T follicular helper cell (primary cell): ENCODE measurements around the gene ZEB2.
"Not testable (repeated sequence)": the region's sequence is repeated elsewhere in the genome, so short reads cannot be mapped to it uniquely, and the experiment has no call there.

Experiments used
- DNase-seq: peaks from one replicate; pipeline ENCODE4 v3.0.0-alpha.2; 2020; ENCODE audit warnings: low read depth

Gene ZEB2

DNA sequence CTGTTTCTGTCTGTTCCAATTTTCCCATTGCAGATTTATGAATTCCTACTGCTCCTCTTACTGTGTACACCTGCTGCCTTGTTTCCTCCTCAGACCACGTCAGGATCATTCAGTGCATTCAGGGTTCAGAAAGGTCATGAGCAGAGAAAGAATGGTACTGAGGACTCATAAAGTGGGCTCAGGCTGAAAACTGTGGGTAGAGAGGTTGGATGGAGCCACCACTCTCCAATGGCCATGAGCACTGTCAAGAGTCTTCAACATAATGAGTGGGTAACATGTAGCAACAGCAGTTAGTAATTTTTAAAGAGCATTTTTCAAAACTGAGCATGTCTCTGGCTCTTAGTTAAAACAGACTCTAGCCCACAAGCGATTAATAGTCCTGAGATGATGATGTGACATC lies 138.2 kb downstream of the ZEB2 start:
- no peak for DNase-seq

DNA sequence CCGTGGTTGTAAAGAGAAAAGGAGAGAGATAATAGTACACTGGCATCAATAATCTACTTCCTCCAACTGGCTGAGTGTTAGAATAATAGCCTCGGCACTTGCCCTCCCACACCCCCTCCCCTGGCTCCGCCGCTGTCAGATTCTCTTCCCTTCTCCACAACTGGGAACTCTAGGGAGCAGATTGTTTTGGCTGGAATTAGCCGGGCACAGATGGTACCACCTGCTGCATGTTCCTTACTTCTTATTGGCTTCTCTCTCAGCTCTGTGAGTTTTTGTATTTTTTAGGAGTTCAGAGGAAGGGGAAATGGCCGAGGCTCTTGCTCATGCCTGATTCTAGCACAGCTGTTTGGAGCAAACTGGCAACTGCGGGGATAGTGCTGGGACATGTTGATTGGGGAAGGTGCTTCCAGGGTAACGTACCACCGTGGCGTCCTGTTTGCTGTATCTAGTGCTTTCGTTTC lies 140.0 kb downstream of the ZEB2 start:
- DNase-seq = no peak

DNA sequence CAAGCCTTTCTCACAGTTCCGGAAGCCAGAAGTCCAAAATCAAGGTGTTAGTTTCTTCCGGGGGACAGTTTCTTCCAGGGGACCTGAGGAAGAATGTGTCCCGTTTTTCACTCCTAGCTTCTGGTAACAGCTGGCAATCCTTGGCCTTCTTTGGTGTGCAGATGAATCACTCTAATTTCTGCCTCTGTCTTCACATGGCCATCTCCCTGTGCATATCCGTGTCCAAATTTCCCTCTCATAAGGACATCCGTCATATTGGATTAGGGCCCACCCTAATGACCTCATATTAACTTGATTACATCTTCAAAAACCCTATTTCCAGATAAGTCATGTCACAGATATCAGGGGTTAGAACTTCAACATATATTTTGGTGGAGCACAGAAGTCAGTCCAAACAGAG lies 141.4 kb downstream of the ZEB2 start:
- no peak for DNase-seq

DNA sequence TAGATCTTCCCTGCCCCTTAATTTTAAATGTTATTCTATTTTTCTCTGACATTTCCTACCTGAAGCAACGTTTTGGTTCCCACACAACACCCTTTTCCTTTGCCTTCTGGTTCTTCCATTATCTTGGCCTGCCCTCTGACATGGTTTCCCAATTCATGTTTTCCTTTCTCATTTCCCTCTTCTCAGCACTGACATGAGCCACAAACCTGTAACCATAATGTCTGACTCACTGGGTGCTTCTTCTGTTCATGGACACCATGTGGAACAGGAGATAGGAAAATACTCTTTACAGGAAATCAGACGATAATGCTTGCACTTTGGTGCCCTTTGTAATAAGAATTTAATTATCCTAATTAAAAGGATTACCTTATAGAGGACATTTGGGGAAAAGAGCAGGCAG lies 142.0 kb downstream of the ZEB2 start:
- no peak for DNase-seq

DNA sequence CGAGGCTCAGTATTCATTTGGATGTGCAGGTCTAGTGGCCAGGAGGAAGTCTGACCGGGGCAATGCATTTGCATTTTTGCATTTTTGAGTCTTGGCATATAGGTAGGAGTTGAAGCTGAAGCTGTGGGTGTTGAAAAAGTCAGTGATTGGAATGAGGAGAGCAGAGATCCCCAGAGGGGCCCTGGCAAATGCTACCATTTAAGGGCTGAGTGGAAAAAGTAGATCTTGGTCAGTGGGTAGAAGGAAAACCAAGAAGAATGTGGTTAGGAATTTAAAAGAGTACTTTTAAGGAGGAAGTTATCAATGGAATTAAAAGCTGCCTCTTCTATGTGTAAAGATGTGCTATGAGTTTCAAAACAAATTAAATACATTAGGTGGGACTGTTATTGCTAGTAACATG lies 143.0 kb downstream of the ZEB2 start:
- DNase-seq = no peak

- no peak for DNase-seq
Observed at GRCh38 chr2:144376460-144376859, 143.5 kb downstream of the ZEB2 start.

- no peak for DNase-seq
Observed at GRCh38 chr2:144374163-144374661, 145.7 kb downstream of the ZEB2 start.

DNA sequence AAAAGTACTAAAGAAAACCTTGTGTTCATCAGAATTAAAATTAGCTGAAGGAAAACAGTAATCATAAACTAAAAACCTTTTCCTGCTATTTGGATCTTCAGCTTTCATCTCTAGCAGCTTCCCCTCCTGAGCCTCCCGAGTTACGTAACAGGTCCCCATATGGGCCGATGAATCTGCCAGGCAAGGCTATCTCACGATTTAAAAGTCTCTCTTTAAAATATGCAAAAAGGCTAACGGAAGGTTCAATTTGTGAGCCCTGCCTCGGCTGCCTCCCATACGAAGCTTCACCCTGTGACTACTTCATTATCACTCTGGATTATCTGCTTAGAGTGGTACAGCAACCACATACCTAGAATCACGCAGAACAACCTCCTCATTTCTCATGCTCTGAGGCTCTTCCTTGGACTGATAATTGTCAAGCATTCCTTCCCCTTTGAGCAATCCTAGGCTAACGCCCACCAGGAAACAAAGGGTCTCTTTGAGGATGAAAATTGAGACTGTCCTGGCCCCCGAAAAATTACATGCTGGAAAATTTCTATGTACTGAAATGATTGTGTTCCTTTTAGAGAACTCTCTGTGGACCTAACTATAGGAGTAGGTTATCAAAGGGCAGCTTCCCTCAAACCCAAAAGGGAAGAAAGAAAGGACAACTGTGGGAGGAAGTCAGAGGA lies 147.4 kb downstream of the ZEB2 start:
- DNase-seq = no peak

- no peak for DNase-seq
Observed at GRCh38 chr2:144370937-144371584, 148.9 kb downstream of the ZEB2 start.

- DNase-seq = no peak
Observed at GRCh38 chr2:144369416-144369815, 150.5 kb downstream of the ZEB2 start.

DNA sequence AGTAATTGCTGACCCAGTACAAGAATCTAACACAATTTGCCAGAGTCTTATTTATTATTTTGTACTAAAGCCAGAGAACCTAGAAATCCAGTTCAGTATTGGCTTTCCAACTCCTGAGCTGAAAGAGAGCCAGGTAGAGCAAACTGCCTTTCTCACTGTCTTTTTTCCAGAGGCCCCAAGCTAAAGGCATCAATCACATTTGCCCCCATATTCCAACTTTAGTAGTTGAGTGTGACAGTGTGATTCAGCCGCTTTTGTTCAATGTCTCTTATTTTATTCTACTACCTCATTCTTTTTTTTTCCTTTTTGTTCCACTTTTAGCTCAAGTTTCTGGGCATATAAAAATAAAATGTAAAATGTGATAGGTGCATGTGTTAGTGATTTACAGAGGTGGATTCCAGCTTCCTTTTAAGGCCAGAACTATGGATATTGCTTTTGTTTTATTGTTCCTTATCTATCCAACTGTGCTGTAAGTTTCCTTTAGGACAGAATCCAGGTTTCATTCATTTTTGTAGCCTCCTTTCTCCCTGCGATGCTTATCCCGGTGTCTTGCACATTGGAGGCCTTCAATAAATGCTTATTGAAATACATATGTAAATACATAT lies 153.0 kb downstream of the ZEB2 start:
- DNase-seq = no peak

- DNase-seq = no peak
Observed at GRCh38 chr2:144364944-144365738, 154.8 kb downstream of the ZEB2 start.

DNA sequence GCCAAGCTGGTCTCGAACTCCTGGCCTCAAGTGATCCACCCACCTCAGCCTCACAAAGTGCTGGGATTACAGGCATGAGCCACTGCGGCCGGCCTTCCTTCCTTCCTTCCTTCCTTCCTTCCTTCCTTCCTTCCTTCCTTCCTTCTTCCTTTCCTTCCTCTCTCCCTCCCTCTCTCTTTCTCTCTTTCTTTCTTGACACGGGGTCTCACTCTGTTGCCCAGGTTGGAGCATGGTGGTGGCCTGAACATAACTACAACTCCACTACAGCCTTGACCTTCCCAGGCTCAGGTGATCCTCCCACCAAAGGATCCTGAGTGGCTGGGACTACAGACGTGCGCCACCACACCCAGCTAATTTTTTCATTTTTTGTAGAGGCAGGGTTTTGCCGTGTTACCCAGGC lies 155.7 kb downstream of the ZEB2 start:
- not testable (repeated sequence) for DNase-seq

DNA sequence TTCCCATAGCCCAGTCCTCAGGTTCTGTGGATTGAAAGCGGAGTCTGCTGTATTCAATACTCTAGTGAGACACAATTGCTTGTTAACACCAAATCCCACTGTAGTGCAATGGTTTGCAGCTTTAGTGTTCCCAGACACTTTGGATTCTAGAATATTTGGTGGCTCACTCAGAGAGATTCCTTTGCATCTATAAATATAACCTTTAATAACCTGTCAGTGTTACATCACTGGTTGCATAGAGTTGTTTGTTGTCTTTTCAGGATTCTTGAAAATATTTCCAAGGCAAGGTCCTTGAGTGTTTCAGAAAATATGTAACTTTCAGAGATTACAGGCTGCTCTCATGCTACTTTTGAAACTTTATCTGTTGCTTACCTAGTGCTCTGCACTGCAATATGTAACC lies 157.5 kb downstream of the ZEB2 start:
- DNase-seq = no peak

DNA sequence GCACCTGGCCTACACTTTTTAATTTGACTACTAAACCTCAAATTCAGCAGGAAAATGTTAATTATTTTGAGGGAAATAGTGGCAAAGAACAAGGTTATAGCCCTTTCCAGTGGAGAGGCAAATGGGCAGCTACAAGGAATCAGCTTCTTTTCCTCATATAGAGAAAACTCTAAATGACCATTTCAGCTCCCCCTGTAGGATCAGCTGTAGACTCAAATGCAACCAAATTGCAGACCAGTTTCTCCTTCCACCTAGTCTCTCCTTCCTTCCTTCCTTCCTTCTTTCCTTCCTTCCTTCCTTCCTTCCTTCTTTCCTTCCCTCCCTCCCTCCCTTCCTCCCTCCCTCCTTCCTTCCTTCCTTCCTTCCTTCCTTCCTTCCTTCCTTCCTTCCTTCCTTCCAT lies 158.2 kb downstream of the ZEB2 start:
- no peak for DNase-seq

DNA sequence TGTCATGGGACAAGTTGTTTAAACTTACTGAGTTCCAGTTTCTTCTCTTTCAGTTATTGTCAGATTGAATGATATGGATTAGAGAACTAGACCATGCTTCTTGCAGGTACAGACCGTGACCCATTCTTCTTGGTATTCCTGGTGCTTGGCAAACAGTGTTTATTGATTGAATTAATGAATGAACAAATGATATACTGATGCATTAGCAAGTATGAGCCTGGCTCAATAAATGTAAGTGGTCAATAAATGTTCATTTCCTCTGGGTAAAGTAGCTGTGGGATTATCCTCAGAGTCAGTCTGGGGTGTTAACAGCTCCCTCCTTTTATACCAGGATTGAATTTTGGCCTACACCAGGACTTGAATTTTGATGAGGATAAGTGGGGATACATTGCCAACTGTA lies 160.2 kb downstream of the ZEB2 start:
- DNase-seq = no peak

DNA sequence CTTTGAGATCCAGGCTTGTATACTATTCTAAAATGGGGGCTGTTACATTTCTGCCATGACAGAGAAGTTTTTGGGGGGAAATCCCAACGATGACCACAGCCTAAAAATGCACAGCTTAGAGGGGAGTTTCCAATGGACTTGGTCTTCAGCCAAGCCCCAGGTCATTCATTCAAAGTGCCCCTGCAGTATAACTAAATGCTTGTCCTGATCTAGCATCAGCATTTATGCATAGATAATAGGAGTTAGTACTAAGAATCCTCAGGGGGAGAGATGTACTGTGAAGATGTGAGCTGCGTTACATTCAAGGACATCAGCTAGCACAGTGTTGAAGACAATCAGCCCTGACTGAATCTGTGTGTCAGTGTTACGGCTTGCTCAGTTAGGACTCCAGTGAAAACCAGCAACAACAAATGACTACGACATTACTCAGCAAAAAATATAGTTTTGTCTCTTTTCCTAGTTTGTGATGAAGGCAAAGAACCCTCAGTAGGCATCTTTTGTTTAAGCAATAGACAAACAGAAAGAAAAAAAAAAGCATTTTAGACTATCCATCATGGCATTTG lies 160.9 kb downstream of the ZEB2 start:
- DNase-seq = no peak

DNA sequence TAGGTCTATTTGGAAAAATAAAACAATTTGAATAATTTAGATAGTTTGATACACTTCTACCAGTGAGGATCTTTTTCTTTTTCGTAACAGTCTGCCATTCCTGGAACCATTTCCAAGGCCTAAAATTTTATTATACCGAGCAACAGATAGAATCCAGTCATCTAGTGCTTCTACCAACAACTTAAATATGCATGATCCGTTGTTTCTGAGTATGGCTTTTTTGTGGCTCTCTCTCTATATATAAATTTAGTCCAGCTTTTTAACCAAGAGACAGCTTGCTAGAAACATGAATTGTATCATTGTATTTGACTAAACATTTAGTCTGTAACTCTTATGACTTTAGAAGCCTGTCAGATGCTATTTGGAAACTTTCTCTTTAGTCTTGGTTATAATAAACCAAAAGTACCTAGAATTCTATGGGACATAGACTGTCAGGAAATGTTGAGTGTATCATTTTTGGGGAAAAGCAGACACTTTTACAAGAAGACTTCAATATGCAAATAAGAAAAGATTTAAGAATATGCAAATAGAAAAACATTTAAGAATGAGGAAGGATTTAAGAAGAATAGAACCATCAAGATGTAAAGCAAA lies 161.4 kb downstream of the ZEB2 start:
- DNase-seq = no peak

DNA sequence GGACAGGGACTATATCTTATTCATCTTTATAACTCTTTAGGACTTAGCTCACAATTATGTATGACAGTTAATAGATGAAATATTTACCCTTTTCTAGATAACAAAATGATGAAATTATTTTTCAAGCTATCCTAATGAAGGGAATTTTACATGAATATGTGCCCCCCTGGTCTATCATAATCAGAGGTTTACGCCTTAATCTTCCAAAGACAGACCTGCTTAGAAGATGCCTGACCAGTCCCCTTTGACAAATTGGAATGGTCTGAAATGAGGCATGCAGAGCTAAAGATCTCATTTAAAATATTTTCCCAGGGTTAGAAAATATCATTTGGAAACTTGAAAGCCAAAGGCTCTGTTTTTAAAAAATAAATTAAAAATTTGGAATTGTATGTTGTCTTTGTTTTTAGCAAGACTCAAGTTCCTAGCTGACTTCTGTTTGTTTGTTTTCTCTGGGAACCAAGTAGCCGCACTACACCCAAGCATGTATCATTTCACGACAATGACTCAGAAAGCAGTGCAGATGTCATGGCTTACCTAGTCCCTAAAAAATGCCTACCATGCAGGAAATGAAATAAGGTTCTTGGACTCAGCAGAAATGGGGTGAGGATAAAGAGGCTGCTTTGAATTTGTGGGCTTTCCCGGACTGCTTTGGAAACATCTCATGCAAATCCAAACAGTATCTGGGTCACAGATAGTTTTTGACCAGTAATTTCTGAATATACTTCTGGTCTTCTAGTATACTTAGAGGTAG lies 162.1 kb downstream of the ZEB2 start:
- no peak for DNase-seq

DNA sequence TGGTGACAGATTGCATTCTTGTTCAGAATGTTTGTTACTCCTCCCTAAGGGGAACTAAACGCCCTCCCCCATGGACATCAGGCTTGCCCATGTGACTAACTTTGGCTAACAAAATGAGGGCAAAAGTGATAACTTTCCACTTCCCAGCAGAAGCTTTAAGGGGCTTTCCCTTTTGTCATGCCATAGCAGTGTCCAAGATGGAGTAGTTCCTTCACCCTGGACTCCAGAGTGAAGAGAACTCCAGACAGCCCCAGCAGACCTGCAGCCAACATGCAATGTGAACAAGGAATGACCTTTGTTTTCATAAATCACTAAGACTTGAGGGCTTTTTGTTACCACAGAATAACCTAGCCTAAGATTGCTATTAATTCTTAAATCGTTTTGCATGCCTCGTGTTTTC lies 163.5 kb downstream of the ZEB2 start:
- DNase-seq = no peak

DNA sequence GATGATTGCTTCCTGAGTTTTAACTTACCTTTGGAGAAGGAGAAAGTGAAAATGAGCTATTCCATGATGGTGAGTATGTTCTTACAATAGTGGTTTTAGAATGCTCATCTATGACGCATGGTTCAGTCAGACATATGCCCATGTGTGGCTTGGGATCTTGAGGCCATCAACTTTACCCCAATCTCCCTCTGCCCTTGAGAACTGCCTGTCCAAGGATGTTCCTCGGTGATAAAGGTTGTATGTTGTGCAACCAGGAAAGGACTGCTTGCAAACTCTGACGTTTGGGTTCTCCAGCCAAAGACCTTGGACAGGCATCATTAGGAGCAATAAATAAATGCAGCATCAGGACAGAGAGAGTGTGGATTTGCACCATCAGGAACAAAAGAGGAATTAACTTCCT lies 165.0 kb downstream of the ZEB2 start:
- DNase-seq = no peak
